Measurements from ENCODE around the gene NUP43.
"Not testable (repeated sequence)": the region's sequence is repeated elsewhere in the genome, so short reads cannot be mapped to it uniquely, and the experiment has no call there.

NUP43 gene

GRCh38 chr6:149745252-149745651 lies 1.1 kb downstream of the NUP43 start:
- DNase-seq = not testable (repeated sequence)

GRCh38 chr6:149734915-149735314 lies 11.4 kb downstream of the NUP43 start:
- no peak for DNase-seq

GRCh38 chr6:149733089-149733720 lies 13.1 kb downstream of the NUP43 start:
- DNase-seq = no peak

- no peak for DNase-seq
Measured at GRCh38 chr6:149729824-149730223, 16.5 kb downstream of the NUP43 start.

GRCh38 chr6:149728499-149729234 lies 17.7 kb downstream of the NUP43 start:
- DNase-seq = no peak

GRCh38 chr6:149727793-149728498 lies 18.4 kb downstream of the NUP43 start:
- no peak for DNase-seq

- no peak for DNase-seq
Measured at GRCh38 chr6:149725785-149726184, 20.5 kb downstream of the NUP43 start.

GRCh38 chr6:149723771-149724417 lies 22.4 kb downstream of the NUP43 start:
- DNase-seq = peak; percentile 75

GRCh38 chr6:149723262-149723661 lies 23.1 kb downstream of the NUP43 start:
- no peak for DNase-seq

- DNase-seq = no peak
Measured at GRCh38 chr6:149719531-149719930, 26.8 kb downstream of the NUP43 start.

- peak; percentile 89 for DNase-seq
Measured at GRCh38 chr6:149717588-149718458, 28.5 kb downstream of the NUP43 start, which contains the start of gene LATS1. Gene LATS1, minus strand, starts transcription at chr6:149718101. Its CDS starts 15,975 bp downstream, at chr6:149702126.

- DNase-seq = no peak
Measured at GRCh38 chr6:149717255-149717587, 29.1 kb downstream of the NUP43 start.

- DNase-seq = no peak
Measured at GRCh38 chr6:149716181-149716963, 30.0 kb downstream of the NUP43 start.

GRCh38 chr6:149714442-149714841 lies 31.9 kb downstream of the NUP43 start:
- no peak for DNase-seq

GRCh38 chr6:149711711-149712110 lies 34.6 kb downstream of the NUP43 start:
- no peak for DNase-seq

- DNase-seq = peak; percentile 58
Measured at GRCh38 chr6:149701714-149702113, 44.6 kb downstream of the NUP43 start.

- DNase-seq = no peak
Measured at GRCh38 chr6:149699150-149699549, 47.2 kb downstream of the NUP43 start.

GRCh38 chr6:149698175-149698574 lies 48.2 kb downstream of the NUP43 start:
- DNase-seq = no peak

- peak; percentile 66 for DNase-seq
Measured at GRCh38 chr6:149696901-149697300, 49.4 kb downstream of the NUP43 start.

GRCh38 chr6:149694921-149695320 lies 51.4 kb downstream of the NUP43 start:
- DNase-seq = no peak

- DNase-seq = no peak
Measured at GRCh38 chr6:149691201-149691600, 55.1 kb downstream of the NUP43 start.

Measured in fibroblast of skin of scalp (primary cell).